Glomerular visceral epithelial cell (primary cell): Measurements from ENCODE around the gene LAMC1.

Experiments
- DNase-seq: peaks from one replicate; pipeline ENCODE4 v3.0.0-alpha.2; 2016; ENCODE audit errors: extremely low spot score

The LAMC1 gene

DNA sequence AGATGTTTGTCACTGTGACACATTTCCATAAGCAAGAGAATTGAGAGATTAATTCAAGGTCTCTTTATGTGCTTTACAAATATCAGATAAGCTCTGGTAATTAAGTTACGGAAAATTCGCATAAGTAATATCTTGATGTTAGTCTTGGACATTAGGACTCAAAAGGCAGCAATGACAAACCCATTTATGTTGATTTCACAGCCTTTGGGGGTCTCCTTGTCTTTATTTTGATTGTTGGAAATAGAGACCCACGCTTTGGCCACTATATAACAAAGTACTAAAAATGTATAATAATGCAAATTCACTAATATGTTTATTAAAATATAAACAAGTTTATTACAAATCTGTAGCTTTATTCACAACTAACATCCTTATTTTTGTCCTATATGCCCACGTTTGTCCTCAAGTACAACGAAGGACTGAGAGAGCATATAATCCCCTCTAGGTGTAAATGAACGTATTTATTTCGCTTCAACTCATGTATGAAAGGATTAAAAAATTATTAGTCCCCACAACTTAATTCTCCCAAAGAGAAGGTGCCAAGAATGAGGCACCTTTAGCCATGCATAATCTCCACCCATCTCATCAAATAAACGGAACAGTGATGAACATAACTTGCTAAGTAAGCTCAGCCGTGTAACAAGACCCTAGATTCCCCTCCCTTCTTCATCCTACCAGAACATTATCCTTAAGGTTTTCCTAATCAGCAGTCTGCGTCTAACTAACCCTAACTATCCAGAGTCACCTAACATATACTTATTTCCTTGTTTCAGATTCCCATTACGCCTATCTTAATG is 1.6 kb upstream of the LAMC1 start:
- no peak for DNase-seq

DNA sequence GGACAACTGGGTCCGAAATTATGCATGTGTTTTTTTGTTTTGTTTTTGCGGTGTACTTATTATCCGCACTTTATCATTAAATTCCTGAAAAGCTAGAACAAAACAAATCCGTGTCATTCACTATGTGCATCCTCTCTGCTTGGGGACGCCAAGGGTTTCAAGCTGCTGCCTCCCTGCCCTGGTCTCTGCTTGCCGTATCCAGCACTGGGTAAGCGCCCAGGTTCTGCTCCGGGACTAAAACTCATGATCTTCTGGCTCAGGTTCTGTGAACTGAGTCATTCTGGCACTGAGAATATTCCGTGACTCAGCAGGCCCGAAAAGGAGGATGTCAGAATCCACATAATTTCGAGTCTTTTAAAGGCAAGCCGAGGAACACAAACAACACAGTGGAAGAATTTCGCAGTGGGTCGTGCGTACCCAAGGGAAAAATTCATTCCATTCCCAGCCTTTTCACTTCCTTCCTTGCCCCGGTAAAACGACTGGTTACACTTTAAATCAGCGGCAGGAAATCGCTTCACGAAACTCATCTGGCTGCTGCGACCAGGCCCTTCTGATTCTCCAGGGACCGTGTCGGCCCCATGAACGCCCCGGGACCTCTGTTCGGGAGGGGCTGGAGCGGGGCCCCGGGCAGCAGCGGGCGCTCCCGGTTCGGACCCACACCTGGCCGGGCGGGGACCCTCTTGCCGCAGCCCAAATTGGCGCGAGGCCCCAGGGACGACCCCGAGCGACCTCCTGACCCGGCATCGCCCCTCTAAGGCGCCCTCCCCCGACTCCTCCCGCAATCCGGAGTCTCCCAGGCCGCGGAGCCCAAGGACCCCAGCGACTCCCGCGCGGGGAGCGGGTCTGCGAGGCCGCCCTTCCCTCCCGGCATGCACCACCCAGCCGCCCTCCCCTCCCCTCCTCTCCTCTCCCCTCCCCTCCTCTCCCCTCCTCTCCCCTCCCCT is 746 bp upstream of the LAMC1 start:
- DNase-seq, result peak; percentile 92

DNA sequence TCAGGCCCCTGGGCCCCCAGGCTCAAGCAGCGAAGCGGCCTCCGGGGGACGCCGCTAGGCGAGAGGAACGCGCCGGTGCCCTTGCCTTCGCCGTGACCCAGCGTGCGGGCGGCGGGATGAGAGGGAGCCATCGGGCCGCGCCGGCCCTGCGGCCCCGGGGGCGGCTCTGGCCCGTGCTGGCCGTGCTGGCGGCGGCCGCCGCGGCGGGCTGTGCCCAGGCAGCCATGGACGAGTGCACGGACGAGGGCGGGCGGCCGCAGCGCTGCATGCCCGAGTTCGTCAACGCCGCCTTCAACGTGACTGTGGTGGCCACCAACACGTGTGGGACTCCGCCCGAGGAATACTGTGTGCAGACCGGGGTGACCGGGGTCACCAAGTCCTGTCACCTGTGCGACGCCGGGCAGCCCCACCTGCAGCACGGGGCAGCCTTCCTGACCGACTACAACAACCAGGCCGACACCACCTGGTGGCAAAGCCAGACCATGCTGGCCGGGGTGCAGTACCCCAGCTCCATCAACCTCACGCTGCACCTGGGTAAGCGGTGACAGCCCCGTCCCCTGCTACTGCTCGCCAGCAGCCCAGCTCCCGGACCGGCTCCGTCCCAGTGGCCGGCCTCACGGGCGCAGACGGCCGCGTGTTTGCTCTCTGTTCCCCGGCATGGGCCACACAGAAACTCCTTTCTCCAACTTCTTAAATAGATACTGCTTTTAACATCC is 539 bp downstream of the LAMC1 start:
- peak; percentile 78 for DNase-seq

DNA sequence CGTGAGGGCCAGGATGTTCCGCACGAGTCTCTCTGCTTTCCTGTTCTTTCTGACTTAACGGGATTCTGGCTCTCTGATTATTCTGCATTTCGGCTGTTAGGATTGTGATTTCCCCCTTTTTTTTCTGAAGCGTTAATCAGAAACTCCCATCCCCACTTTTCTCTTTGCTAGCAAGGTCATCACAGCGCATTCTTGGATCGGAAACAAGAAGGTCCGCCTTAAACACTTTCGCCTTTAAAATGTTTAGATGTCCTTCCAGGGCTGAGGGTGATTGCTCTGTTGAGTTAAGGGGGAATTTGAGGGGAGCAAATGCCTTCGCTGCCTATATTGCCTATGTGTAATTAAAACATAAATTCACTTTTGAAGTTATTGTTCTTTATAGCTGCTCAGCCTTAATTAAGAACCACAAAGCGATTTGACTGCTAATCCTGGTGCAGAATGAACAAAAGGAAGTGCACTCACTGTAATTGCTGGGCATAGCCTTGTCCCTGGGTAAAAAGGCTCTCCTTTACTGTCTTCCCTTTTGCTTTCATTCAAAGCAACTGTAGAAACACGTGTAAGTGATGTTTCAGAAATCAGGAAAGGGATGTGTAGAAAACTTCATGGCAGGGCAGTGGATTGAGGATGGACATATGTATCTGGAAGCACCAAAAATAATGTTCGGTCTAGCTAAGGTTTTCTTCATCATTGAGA is 1.2 kb downstream of the LAMC1 start:
- no peak for DNase-seq

DNA sequence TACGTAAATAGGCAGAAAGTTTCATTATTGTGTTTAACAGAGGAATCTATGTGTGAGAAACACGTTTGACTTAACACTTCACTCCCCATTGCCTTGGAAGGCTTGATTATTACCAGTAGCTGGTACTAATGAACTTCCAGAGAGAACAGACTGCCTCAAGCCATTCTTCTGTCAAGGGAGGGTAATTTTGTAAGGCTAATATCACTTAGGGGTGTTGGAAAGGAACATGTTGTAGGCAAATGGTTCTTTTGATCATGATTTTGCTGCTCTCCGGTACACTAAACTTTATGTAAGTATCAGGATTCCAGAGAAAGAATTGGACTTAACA is 1.8 kb downstream of the LAMC1 start:
- DNase-seq, result no peak

DNA sequence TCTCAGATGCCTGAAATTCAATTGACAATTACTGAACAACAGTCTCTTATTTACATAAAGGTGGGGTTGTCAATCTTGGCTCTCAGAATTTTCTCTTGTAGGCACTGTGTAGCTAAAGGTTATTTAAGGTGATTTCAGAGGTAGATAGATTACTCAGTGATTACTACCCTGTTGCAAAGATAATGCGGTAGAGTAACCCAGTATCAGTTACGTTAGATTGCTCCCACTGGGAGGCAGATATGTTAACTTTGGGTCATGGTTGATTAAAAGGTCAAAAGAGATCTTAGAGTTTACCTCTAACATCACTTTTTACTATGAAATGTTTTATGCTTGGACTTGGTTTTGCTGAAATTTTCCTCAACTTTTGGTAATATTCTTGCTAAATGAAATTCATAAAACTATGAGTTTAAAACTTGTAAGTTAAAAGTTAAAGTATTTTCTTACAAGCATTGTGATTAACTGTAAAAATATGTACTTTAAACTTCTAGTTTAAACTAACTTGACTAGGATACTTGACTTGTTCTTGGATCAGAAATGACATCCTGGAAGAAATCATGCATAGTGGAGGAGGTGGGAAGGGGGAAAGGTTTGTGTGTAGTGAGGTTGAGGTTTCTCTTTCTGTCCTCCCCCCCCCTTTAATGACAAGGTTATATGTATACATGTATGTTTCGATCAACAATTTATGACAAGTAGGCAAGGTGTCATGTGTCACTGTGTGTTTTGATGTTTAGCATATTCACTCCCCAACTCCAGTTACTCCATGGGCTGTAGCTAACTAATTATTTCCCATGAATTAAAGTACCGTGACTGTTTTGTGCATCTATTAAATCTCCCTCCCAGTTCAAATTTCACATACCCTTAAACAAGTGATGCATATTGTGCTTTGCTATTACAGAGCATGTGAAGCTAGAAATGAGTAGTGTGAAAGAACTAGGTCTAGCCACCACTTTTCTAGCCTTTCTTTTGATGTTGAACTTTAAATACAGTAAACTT is 2.9 kb downstream of the LAMC1 start:
- DNase-seq, result peak; percentile 44

GRCh38 chr1:183027031-183027430 is 3.8 kb downstream of the LAMC1 start:
- DNase-seq, result no peak

GRCh38 chr1:183027791-183028190 is 4.6 kb downstream of the LAMC1 start:
- DNase-seq, result no peak

DNA sequence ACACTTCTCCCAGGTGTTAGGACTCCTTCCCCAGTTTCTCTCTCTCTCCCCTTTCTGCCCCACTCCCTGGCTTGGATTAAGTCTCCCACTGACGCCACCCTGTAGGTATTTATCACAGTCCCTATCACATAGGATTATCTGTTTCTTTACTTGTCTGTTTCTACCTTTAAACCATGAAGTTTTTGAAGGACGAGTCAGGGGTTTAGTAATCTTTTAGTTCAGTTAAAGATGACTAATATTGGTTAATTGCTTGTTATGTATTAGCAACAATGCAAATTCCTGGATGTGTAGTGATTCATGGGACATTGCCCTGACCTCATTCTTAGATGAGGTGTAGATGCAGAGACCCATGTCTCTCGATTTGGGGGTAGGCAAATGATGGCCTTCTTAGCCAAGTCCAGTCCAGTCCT is 6.4 kb downstream of the LAMC1 start:
- peak; percentile 77 for DNase-seq

DNA sequence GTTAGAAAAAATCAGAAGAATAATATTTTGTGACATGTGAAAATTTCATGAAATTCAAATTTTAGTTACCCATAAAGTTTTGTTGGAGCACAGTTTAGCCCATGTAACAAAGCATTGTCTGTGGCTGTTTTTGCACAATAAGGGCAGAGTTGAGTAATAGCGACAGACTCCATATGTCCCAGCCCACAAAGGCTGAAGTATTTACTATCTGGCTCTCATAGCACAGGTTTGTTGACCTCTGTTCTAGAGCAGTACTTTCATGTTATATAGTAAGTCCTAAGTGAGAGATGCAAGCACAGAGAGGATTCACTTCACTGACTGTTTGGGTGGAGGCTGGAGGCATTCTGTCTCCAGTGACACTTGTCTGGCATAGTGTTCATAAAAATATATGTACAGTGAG is 6.8 kb downstream of the LAMC1 start:
- peak; percentile 42 for DNase-seq

DNA sequence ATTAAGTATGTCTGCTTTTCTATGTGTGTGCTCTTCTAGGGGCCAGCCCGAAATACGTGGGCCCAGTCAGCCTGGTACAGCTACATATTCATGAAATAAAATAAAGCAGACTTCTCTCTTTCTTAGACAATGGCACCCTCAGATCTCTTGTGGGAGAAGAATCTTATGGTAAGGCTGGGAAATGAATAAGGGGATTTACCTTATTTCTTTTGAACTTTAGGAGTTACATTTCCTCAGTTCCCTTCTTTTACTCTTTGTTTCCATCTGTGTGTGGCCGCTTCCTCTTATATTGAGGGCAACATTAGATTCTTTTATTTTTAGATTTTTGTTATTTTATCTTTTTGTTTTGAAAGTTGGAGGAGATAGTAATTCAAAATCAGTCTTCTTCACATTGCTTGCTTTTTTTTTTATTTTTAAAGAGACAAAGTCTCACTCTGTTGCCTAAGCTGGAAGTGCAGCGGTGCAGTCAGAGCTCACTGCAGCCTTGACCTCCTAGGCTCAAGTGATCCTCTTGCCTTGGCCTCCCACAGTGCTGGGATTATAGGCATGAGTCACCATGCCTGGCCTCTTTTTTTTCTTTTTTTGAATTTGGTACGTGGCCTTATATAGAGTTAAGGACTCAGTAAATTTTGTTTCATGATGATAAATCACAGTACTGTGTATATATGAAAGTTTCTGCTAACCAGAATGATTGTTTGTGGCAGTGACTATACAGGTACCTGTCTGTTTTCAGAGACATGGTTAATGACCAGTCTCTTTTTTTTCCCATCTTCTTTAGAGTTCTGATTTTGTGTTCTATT is 9.1 kb downstream of the LAMC1 start:
- peak; percentile 51 for DNase-seq

DNA sequence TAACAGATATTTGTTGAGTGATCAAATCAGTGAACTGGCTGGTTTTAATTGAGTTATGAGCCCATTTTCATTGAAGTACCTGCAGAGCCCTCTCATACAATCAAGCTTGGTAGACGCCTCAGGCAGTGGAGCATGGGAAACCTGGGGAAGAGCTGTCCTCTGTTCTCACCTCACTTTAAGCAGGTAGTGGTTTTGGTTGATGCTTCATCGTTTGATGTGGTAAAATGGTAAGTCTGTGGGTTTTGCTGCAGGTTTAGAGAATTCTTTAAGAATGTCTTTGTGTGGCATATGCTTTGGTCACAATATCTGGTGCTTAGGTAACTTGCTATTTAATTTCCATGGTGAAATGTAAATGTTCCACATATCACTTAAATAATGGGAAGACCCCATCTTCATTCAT is 10.0 kb downstream of the LAMC1 start:
- DNase-seq, result peak; percentile 73

- DNase-seq, result no peak
Observed at GRCh38 chr1:183034682-183035081, 11.5 kb downstream of the LAMC1 start.

DNA sequence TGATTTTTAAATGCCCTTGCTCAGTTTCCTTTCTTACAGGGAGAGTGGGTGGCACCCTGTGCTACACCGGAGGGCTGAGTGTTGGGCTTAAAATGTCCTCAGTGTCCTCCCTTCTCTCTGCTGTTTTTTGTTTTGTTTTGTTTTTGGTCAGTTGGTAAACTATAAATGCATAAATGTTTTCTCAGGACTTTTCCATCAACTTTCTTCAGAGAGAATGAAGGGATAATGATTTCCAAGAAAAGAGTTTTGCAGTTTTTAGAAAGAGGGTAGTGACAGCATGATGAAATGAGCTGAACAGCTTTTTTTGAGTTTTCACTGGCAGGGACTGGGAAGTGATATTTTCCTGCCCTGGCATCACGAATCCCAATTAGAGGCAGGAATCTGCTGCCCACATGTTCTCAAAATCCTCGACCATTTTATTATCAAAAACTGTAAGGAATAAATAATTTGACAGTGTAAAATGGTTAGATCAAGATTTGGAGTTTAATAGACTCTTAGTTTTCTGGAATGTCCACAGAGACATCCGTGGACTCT is 15.2 kb downstream of the LAMC1 start:
- DNase-seq, result no peak

DNA sequence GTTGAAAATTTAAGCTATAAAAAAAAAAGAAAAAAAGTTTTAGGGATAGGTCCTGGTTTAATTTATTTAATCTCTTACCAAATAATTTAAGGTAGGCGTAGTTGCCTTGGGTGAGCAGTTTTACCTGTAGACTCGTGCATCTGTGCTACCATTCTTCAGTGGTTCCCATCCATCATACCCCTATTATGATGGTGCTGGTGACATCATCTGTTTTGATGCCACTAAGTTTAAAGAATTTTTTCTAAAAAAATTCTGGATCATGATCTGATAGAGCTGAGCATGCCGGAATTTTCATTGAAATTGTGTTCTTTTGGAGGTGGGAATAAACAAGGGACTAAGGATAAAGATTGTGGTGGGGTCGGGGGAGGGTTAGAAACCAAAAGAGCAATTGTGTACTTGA is 15.7 kb downstream of the LAMC1 start:
- no peak for DNase-seq

DNA sequence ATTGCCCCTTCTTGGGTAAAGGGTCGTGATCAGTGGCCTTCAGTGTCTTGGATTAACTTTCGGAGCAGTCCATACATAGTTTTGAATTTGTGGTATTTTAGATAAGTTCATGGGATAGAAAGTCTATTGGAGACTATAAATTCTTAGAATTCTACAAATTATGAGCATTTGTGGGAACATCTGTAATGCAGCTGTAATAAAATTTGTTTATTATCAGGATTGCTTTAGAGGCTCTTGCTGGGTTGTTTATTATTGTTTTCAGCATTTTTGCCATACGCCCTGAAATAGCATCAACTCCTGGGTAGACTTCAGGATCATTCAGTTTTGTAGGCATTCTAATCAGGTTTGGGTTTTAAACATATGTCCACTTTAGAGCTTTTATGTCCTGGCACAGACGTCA is 16.1 kb downstream of the LAMC1 start:
- DNase-seq, result no peak

GRCh38 chr1:183039985-183040447 is 16.8 kb downstream of the LAMC1 start:
- DNase-seq, result peak; percentile 91

GRCh38 chr1:183040547-183040971 is 17.3 kb downstream of the LAMC1 start:
- no peak for DNase-seq

- DNase-seq, result no peak
Observed at GRCh38 chr1:183043254-183043653, 20.0 kb downstream of the LAMC1 start.
